K562 (cell line): ENCODE results near the gene CRTC3. TPM values are rescaled to one million over a fixed set of nuclear protein-coding genes. Genes with fewer than 3 reads are reported as not detected.

Source experiments
- CSDE1 ChIP-seq, 2 experiments: fragments of 450-650 bp; IDR thresholded peaks; 2 replicates each; pipeline ENCODE4 v1.6.1; 2016; ENCODE audit warnings: mild to moderate bottlenecking in 1 of 2
- ERF ChIP-seq: fragments of 450-650 bp; formaldehyde crosslinking; IDR thresholded peaks from 2 replicates; pipeline ENCODE4 v1.4.0; 2020; ENCODE audit warnings: mild to moderate bottlenecking, mixed read lengths
- ESRRB ChIP-seq: fragments of 250-450 bp; sonication (Bioruptor Pico); IDR thresholded peaks from 2 replicates; pipeline ENCODE4 v1.5.0; 2020; ENCODE audit warnings: mild to moderate bottlenecking, moderate library complexity, borderline replicate concordance
- FIP1L1 ChIP-seq: fragments of 200-400 bp; formaldehyde crosslinking; IDR thresholded peaks from 2 replicates; pipeline ENCODE4 v1.6.1; 2018; ENCODE audit warnings: mild to moderate bottlenecking, low read depth, low read length; ENCODE audit not compliant: poor library complexity, severe bottlenecking
- GATAD2A ChIP-seq: fragments of 450-650 bp; IDR thresholded peaks from 2 replicates; pipeline ENCODE4 v1.6.1; 2017
- HNRNPH1 ChIP-seq: fragments of 200-400 bp; formaldehyde crosslinking; optimal IDR thresholded peaks from 2 replicates; pipeline ENCODE3; 2017; ENCODE audit warnings: low read depth, mild to moderate bottlenecking, low read length, moderate library complexity
- NR2C2 ChIP-seq, 2 experiments: fragments of 200-800 bp in 1 of 2; sonication (Bioruptor generic) in 1 of 2; sonication (generic) in 1 of 2; formaldehyde crosslinking in 1 of 2; IDR thresholded peaks; 2 replicates each; pipeline versions ENCODE4 v1.6.1 to v1.8.0; 2016 to 2022; ENCODE audit warnings: mild to moderate bottlenecking in 1 of 2, missing compliant biosample characterization in 1 of 2, missing genetic modification characterization in 1 of 2, missing genetic modification reagents in 1 of 2
- POLR2H ChIP-seq: IDR thresholded peaks from 2 replicates; pipeline ENCODE4 v1.6.1; 2016; ENCODE audit warnings: missing genetic modification characterization, low read depth, mild to moderate bottlenecking, control low read depth, missing compliant biosample characterization, moderate library complexity
- RFX7 ChIP-seq: fragments of 250-450 bp; sonication (Bioruptor Pico); IDR thresholded peaks from 2 replicates; pipeline ENCODE4 v1.5.1; 2021; ENCODE audit warnings: mild to moderate bottlenecking
- SNRNP70 ChIP-seq: fragments of 200-400 bp; formaldehyde crosslinking; optimal IDR thresholded peaks from 2 replicates; pipeline ENCODE3; 2017; ENCODE audit warnings: low read depth, low read length
- TAF9B ChIP-seq: fragments of 450-650 bp; IDR thresholded peaks from 2 replicates; pipeline ENCODE4 v1.6.1; 2018; ENCODE audit warnings: mild to moderate bottlenecking; ENCODE audit not compliant: partially characterized antibody
- XRCC5 ChIP-seq: fragments of 200-400 bp; formaldehyde crosslinking; IDR thresholded peaks from 2 replicates; pipeline ENCODE4 v1.6.1; 2017; ENCODE audit warnings: low read depth, mild to moderate bottlenecking, low read length
- ZFPM2 ChIP-seq: fragments of 250-450 bp; sonication (Bioruptor Pico); IDR thresholded peaks from 2 replicates; pipeline ENCODE4 v1.5.1; 2022; ENCODE audit warnings: mild to moderate bottlenecking
- ZNF224 ChIP-seq: sonication (generic); formaldehyde crosslinking; IDR thresholded peaks from 2 replicates; pipeline ENCODE4 v1.8.0; 2022; ENCODE audit warnings: mild to moderate bottlenecking, missing genetic modification reagents
- ZNF3 ChIP-seq: fragments of 250-450 bp; sonication (Bioruptor Pico); IDR thresholded peaks from 2 replicates; pipeline ENCODE4 v1.5.0; 2021; ENCODE audit warnings: mild to moderate bottlenecking, moderate library complexity
- ZNF561 ChIP-seq: fragments of 450-650 bp; formaldehyde crosslinking; conservative IDR thresholded peaks from 2 replicates; pipeline ENCODE4 v1.4.0; 2020; ENCODE audit warnings: mild to moderate bottlenecking, moderate library complexity
- ZNF707 ChIP-seq: fragments of 250-450 bp; sonication (Bioruptor Pico); conservative IDR thresholded peaks from 2 replicates; pipeline ENCODE4 v1.8.0; 2022; ENCODE audit warnings: inconsistent platforms, mild to moderate bottlenecking, moderate library complexity
- ZNF785 ChIP-seq: fragments of 250-450 bp; sonication (Bioruptor Pico); IDR thresholded peaks from 2 replicates; pipeline ENCODE4 v1.4.0; 2020; ENCODE audit warnings: mild to moderate bottlenecking
- ZSCAN32 ChIP-seq: fragments of 450-650 bp; formaldehyde crosslinking; IDR thresholded peaks from 2 replicates; pipeline ENCODE4 v1.4.0; 2020; ENCODE audit warnings: mild to moderate bottlenecking, moderate library complexity
- polyA plus RNA-seq, 8 experiments: library from polyadenylated mRNA; depleted of rRNA in 4 of 8; stranded (reverse) in 5 of 8; unstranded in 3 of 8; fragments of >200 nt; fragmentation: Nextera tagmentation in 2 of 8; fragmentation: Illumina TruSeq in 1 of 8; extraction: Ambion mirVana in 2 of 8; extraction: Trizol in 1 of 8; gene quantifications; 2 replicates each; pipeline versions ENCODE4 v1.2.1 to v1.2.3, GENCODE V29; 2011 to 2014; ENCODE audit warnings: inconsistent platforms in 1 of 8, missing spikeins in 1 of 8
- total RNA-seq, 7 experiments: library from RNA; depleted of rRNA in 6 of 7; stranded (reverse); fragments of >200 nt in 6 of 7; fragmentation: Illumina TruSeq in 2 of 7; extraction: Trizol in 2 of 7; gene quantifications; 2 replicates each; pipeline versions ENCODE4 v1.2.1 to v1.2.3, GENCODE V29; 2011 to 2021; ENCODE audit warnings: low replicate concordance in 1 of 7
- TF ChIP-seq, protein P1 (sequence below): fragments of 450-650 bp; conservative IDR thresholded peaks from 2 replicates; pipeline ENCODE4 v1.6.1; 2016; ENCODE audit warnings: missing genetic modification characterization, low read depth, mild to moderate bottlenecking, missing compliant biosample characterization, moderate library complexity
- TF ChIP-seq, protein P2 (sequence below): fragments of 250-450 bp; sonication (Bioruptor Pico); IDR thresholded peaks from 2 replicates; pipeline ENCODE4 v1.5.0; 2021
- TF ChIP-seq, protein P3 (sequence below): fragments of 450-650 bp; IDR thresholded peaks from 2 replicates; pipeline ENCODE4 v1.6.1; 2017; ENCODE audit warnings: antibody characterized with exemption
- TF ChIP-seq, protein P4 (sequence below): sonication (generic); formaldehyde crosslinking; IDR thresholded peaks from 2 replicates; pipeline ENCODE4 v1.8.0; 2022; ENCODE audit warnings: mild to moderate bottlenecking, missing genetic modification reagents

Gene CRTC3
- total and polyA plus RNA-seq, 9 of the 15 experiments (the other 6 are each of a cell fraction or from before 2014, with no cell fraction given): 1.2 to 19.0 (median 11.6) TPM

DNA sequence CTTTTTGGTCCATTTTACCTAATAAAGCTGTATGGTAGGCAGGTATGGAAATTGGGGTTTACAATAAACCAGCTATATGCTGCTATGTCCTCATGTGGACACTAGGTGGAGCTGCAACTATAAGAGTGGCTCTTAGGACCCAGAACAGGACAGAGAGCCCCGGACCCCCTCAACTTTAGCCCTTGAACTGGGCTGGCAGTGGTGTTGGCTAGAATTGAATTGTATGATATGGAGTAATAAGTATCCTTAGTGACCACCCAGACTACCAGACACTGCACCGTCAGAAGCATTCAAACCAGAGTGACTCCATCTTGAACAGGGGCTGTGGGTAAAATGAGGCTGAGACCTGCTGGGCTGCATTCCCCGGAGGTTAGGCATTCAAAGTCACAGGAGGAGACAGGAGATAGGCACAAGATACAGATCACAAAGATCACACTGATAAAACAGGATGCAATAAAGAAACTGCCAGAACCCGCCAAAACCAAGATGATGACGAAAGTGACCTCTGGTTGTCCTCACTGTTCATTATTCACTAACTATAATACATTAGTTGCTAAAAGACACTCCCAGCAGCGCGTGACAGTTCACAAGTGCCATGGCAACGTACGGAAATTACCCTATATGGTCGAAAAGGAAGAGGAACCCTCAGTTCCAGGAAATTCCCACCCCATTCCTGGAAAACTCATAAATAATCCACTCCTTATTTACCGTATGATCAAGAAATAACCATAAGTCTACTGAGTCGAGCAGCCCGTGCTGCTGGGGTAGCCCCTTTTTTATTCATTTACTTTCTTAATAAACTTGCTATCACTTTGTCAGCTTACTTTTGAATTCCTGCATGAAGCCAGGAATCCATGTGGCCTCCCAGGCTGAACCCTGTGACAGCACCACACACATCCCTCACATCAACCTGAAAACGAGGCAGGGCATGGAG lies 118.7 kb downstream of the CRTC3 start (continued):
- TF ChIP-seq, protein P1, sequence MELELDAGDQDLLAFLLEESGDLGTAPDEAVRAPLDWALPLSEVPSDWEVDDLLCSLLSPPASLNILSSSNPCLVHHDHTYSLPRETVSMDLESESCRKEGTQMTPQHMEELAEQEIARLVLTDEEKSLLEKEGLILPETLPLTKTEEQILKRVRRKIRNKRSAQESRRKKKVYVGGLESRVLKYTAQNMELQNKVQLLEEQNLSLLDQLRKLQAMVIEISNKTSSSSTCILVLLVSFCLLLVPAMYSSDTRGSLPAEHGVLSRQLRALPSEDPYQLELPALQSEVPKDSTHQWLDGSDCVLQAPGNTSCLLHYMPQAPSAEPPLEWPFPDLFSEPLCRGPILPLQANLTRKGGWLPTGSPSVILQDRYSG (tag): peak; percentile 100
- peak; percentile 99 for TF ChIP-seq ZNF561 (CRISPR knock-in tag)
- TF ChIP-seq ZFPM2: peak; percentile 99
- no peak for TF ChIP-seq SNRNP70
- TF ChIP-seq TAF9B: peak; percentile 47
- TF ChIP-seq, protein P2, sequence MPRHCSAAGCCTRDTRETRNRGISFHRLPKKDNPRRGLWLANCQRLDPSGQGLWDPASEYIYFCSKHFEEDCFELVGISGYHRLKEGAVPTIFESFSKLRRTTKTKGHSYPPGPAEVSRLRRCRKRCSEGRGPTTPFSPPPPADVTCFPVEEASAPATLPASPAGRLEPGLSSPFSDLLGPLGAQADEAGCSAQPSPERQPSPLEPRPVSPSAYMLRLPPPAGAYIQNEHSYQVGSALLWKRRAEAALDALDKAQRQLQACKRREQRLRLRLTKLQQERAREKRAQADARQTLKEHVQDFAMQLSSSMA (CRISPR knock-in tag): peak; percentile 96
- TF ChIP-seq ERF (CRISPR knock-in tag): peak; percentile 100
- TF ChIP-seq POLR2H (tag): peak; percentile 95
- TF ChIP-seq, protein P3, sequence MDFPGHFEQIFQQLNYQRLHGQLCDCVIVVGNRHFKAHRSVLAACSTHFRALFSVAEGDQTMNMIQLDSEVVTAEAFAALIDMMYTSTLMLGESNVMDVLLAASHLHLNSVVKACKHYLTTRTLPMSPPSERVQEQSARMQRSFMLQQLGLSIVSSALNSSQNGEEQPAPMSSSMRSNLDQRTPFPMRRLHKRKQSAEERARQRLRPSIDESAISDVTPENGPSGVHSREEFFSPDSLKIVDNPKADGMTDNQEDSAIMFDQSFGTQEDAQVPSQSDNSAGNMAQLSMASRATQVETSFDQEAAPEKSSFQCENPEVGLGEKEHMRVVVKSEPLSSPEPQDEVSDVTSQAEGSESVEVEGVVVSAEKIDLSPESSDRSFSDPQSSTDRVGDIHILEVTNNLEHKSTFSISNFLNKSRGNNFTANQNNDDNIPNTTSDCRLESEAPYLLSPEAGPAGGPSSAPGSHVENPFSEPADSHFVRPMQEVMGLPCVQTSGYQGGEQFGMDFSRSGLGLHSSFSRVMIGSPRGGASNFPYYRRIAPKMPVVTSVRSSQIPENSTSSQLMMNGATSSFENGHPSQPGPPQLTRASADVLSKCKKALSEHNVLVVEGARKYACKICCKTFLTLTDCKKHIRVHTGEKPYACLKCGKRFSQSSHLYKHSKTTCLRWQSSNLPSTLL: no peak
- TF ChIP-seq, protein P4, sequence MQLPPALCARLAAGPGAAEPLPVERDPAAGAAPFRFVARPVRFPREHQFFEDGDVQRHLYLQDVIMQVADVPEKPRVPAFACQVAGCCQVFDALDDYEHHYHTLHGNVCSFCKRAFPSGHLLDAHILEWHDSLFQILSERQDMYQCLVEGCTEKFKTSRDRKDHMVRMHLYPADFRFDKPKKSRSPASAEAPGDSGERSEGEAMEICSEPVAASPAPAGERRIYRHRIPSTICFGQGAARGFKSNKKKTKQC: no peak
- TF ChIP-seq ZSCAN32 (CRISPR knock-in tag): peak; percentile 99
- peak; percentile 51; the same call in 1 of the 2 replicates for TF ChIP-seq NR2C2 (CRISPR knock-in tag; IDR thresholded peaks at IDR 0.05)
- peak; percentile 98 for TF ChIP-seq NR2C2 (tag; IDR thresholded peaks at IDR 0.05)
- TF ChIP-seq ZNF707 (CRISPR knock-in tag): peak; percentile 96
- peak; percentile 96 for TF ChIP-seq ZNF3 (CRISPR knock-in tag)
- peak; percentile 97 for TF ChIP-seq ZNF785
- peak; percentile 98 for TF ChIP-seq RFX7 (CRISPR knock-in tag)
- TF ChIP-seq XRCC5: 0 out of 2 replicates have a peak, but pooled peaks have one; percentile 34
- no peak for TF ChIP-seq HNRNPH1
- TF ChIP-seq ESRRB (CRISPR knock-in tag): peak; percentile 95
- peak; percentile 100 for TF ChIP-seq GATAD2A
- no peak for TF ChIP-seq ZNF224 (CRISPR knock-in tag)
- peak in 1 of 2 experiments; percentile 86; a peak in 2 of 4 replicates for TF ChIP-seq CSDE1 (IDR thresholded peaks at IDR 0.05)
- no peak for TF ChIP-seq FIP1L1
